Nephron (organoid): ENCODE measurements around the gene SETDB1.

Source experiments
- H3K27ac Mint-ChIP-seq, 3 experiments: 2 replicates each; pipeline ENCODE4 v1.8.0; 2020; ENCODE audit warnings: mixed read lengths in 3 of 3, mild to moderate bottlenecking in 2 of 3, moderate library complexity in 1 of 3
- H3K27me3 Mint-ChIP-seq: 2 replicates; pipeline ENCODE4 v1.8.0; 2021; ENCODE audit warnings: low read depth, mild to moderate bottlenecking, moderate library complexity, mixed read lengths
- H3K36me3 Mint-ChIP-seq: 2 replicates; pipeline ENCODE4 v1.8.0; 2020; ENCODE audit warnings: low read depth, mixed read lengths
- H3K4me1 Mint-ChIP-seq: 2 replicates; pipeline ENCODE4 v1.8.0; 2020; ENCODE audit warnings: mixed read lengths
- H3K4me3 Mint-ChIP-seq, 3 experiments: 2 replicates each; pipeline ENCODE4 v1.8.0; 2020; ENCODE audit warnings: mild to moderate bottlenecking in 3 of 3, mixed read lengths in 3 of 3, moderate library complexity in 2 of 3
- H3K9me3 Mint-ChIP-seq: 2 replicates; pipeline ENCODE4 v1.8.0; 2020; ENCODE audit warnings: mixed read lengths
- TF ChIP-seq, protein P1 (sequence below), 3 experiments: fragments of 200-600 bp; sonication (generic); IDR thresholded peaks; one replicate each; pipeline ENCODE4 v1.5.0; 2021; ENCODE audit warnings: antibody characterized with exemption in 3 of 3; ENCODE audit not compliant: unreplicated experiment in 3 of 3

SETDB1 gene

DNA sequence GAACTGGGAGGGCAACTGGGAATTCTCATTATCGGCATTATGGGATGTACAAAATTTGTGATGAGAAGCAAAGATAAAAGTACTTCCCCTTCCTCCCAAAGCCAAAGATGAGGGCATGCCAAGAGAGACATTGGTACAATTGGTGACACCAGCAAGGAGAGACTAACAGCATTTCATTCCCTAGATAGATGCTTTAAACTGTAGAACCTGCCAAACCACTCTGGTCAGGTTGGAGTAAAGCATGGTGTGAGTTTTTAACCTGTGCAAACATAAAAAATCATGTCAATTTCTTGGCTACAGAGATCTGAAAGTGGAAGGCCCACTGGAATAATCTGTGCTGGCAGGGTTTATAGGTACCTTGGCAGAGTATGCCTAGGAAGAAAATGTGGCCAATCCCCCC, 19.8 kb upstream of the SETDB1 start:
- Mint-ChIP-seq H3K27me3 (no peaks in the 10 kb centered on the region), H3K4me1 (no peaks in the 10 kb centered on the region), H3K27ac (no peak overlapping the region), H3K9me3 (peaks cover 3% of the 10 kb centered on the region), H3K4me3 (no peak overlapping the region), H3K36me3 (no peaks in the 10 kb centered on the region)
- TF ChIP-seq, protein P1, sequence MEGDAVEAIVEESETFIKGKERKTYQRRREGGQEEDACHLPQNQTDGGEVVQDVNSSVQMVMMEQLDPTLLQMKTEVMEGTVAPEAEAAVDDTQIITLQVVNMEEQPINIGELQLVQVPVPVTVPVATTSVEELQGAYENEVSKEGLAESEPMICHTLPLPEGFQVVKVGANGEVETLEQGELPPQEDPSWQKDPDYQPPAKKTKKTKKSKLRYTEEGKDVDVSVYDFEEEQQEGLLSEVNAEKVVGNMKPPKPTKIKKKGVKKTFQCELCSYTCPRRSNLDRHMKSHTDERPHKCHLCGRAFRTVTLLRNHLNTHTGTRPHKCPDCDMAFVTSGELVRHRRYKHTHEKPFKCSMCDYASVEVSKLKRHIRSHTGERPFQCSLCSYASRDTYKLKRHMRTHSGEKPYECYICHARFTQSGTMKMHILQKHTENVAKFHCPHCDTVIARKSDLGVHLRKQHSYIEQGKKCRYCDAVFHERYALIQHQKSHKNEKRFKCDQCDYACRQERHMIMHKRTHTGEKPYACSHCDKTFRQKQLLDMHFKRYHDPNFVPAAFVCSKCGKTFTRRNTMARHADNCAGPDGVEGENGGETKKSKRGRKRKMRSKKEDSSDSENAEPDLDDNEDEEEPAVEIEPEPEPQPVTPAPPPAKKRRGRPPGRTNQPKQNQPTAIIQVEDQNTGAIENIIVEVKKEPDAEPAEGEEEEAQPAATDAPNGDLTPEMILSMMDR (IDR thresholded peaks at IDR 0.05; ENCODE audit: unreplicated experiment in 3 of 3), result no peak

- no peak overlapping the region for H3K4me3 Mint-ChIP-seq
- no peaks in the 10 kb centered on the region for H3K27me3 Mint-ChIP-seq
- H3K9me3 Mint-ChIP-seq, result peaks cover 3% of the 10 kb centered on the region
- no peaks in the 10 kb centered on the region for H3K4me1 Mint-ChIP-seq
- TF ChIP-seq, protein P1 (IDR thresholded peaks at IDR 0.05; ENCODE audit: unreplicated experiment in 3 of 3), result no peak
- H3K36me3 Mint-ChIP-seq, result no peaks in the 10 kb centered on the region
- no peak overlapping the region for H3K27ac Mint-ChIP-seq
These were observed 19.4 kb upstream of the SETDB1 start for GRCh38 chr1:150906813-150907212.

GRCh38 chr1:150909585-150910180, 16.5 kb upstream of the SETDB1 start:
- TF ChIP-seq, protein P1 (IDR thresholded peaks at IDR 0.05; ENCODE audit: unreplicated experiment in 3 of 3), result no peak
- H3K9me3 Mint-ChIP-seq, result peaks cover 3% of the 10 kb centered on the region
- no peaks in the 10 kb centered on the region for H3K36me3 Mint-ChIP-seq
- no peak overlapping the region for H3K27ac Mint-ChIP-seq
- no peaks in the 10 kb centered on the region for H3K27me3 Mint-ChIP-seq
- no peak overlapping the region for H3K4me3 Mint-ChIP-seq
- H3K4me1 Mint-ChIP-seq, result no peaks in the 10 kb centered on the region

DNA sequence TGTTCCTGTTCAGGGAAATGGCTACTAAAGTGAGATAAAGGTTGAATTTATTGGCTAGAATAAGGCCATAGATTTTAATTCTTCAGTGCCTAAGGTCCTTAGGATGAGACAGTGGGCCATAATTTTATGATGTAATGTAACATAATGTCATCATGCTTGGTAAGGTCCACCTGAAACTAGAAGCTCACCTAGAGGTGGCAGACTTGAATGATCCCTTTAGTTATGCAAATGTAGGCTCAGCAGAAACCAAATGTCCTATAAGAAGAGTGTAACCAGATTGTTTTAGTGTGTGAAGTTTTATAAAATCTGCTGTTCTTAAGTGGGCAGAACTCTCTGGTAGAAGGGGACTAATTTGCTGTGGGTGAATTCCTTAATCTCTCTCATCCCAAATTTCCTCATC, 13.5 kb upstream of the SETDB1 start:
- H3K4me1 Mint-ChIP-seq, result no peaks in the 10 kb centered on the region
- H3K27me3 Mint-ChIP-seq, result no peaks in the 10 kb centered on the region
- peaks cover 3% of the 10 kb centered on the region for H3K9me3 Mint-ChIP-seq
- TF ChIP-seq, protein P1 (IDR thresholded peaks at IDR 0.05; ENCODE audit: unreplicated experiment in 3 of 3), result no peak
- no peak overlapping the region for H3K4me3 Mint-ChIP-seq
- no peaks in the 10 kb centered on the region for H3K36me3 Mint-ChIP-seq
- H3K27ac Mint-ChIP-seq, result no peak overlapping the region

DNA sequence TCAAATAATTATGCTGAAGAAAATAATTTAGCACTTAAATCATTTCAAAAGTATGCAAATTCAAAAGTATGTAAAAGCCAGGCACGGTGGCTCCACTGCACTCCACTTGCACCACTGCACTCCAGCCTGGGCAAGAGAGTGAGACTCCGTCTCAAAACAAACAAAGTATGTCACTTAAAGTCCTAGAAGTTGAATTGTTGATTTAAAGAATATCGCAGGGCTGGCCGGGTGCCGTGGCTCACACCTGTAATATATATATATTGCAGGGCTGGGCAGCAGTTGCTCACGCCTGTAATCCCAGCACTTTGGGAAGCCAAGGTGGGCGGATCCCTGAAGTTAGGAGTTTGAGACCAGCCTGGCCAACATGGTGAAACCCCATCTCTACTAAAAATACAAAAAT, 8.8 kb upstream of the SETDB1 start:
- H3K27ac Mint-ChIP-seq, result no peak overlapping the region
- no peaks in the 10 kb centered on the region for H3K4me1 Mint-ChIP-seq
- no peaks in the 10 kb centered on the region for H3K9me3 Mint-ChIP-seq
- H3K27me3 Mint-ChIP-seq, result no peaks in the 10 kb centered on the region
- no peaks in the 10 kb centered on the region for H3K36me3 Mint-ChIP-seq
- H3K4me3 Mint-ChIP-seq, result no peak overlapping the region
- TF ChIP-seq, protein P1 (IDR thresholded peaks at IDR 0.05; ENCODE audit: unreplicated experiment in 3 of 3), result no peak

DNA sequence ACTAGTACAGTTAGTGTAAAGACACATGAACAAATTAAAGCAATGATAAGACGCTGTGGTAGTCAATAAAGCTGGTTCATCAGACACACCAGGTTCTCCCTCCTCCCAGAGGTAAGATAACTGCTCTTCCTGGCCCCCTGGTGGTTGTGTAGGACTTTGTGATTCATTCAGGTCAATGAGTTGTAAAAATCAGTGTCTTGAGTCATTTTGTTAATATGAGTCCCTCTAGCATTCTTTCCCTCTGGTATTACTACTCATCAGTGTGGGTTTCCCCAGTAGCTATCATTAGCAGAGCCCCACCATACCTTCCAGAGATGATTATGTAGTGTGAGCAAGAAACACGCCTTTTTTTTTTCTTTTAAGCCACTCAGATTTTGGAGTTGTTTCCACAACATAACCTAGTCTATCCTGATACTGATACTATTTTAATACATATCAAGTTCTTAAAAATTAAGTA, 3.6 kb upstream of the SETDB1 start:
- TF ChIP-seq, protein P1 (IDR thresholded peaks at IDR 0.05; ENCODE audit: unreplicated experiment in 3 of 3), result peak; percentile 62 to 77 (median 73)
- peak overlapping the region in 2 of 3 experiments; percentile 13 to 33 for H3K4me3 Mint-ChIP-seq
- no peaks in the 10 kb centered on the region for H3K27me3 Mint-ChIP-seq
- H3K9me3 Mint-ChIP-seq, result peaks cover under 1% of the 10 kb centered on the region
- H3K4me1 Mint-ChIP-seq, result no peaks in the 10 kb centered on the region
- peaks cover 10% of the 10 kb centered on the region for H3K36me3 Mint-ChIP-seq
- no peak overlapping the region for H3K27ac Mint-ChIP-seq
